Measurements from ENCODE around the gene H2AZ1.
A peak's percentile ranks its signal among the peaks of the same experiment; 100 is the strongest.
"Not testable (repeated sequence)": the region's sequence is repeated elsewhere in the genome, so short reads cannot be mapped to it uniquely, and the experiment has no call there.

The H2AZ1 gene

GRCh38 chr4:99960648-99961047 lies 10.6 kb upstream of the H2AZ1 start:
- DNase-seq (ENCODE audit: low read depth): no peak
- H3K4me3 ChIP-seq (ENCODE audit: low read length): no peak overlapping the region
- TF ChIP-seq, protein P1, sequence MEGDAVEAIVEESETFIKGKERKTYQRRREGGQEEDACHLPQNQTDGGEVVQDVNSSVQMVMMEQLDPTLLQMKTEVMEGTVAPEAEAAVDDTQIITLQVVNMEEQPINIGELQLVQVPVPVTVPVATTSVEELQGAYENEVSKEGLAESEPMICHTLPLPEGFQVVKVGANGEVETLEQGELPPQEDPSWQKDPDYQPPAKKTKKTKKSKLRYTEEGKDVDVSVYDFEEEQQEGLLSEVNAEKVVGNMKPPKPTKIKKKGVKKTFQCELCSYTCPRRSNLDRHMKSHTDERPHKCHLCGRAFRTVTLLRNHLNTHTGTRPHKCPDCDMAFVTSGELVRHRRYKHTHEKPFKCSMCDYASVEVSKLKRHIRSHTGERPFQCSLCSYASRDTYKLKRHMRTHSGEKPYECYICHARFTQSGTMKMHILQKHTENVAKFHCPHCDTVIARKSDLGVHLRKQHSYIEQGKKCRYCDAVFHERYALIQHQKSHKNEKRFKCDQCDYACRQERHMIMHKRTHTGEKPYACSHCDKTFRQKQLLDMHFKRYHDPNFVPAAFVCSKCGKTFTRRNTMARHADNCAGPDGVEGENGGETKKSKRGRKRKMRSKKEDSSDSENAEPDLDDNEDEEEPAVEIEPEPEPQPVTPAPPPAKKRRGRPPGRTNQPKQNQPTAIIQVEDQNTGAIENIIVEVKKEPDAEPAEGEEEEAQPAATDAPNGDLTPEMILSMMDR (conservative IDR thresholded peaks at IDR 0.05; ENCODE audit: low read depth, low read length): no peak

- not testable (repeated sequence) for DNase-seq (ENCODE audit: low read depth); H3K4me3 ChIP-seq (ENCODE audit: low read length)
Observed at GRCh38 chr4:99958207-99958606, 8.1 kb upstream of the H2AZ1 start.

DNA sequence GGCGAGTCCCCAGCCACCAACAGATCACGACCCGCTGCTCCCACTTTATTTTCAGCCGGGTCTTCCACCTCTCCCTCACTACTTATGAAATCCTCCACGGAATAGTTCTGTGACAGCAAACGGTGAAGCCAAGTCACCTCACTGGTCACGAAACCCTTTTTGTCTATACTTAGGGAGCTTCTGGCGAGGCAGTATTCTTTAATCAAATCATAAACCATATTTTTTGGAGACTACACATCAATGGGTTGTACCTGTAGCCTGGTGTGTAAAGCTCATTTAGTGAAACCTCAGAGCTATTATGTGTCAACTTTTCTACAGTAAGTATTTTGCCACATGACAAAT lies 809 bp upstream of the H2AZ1 start:
- TF ChIP-seq, protein P1 (conservative IDR thresholded peaks at IDR 0.05; ENCODE audit: low read depth, low read length): no peak
- H3K4me3 ChIP-seq (ENCODE audit: low read length): peak overlapping the region; percentile 86
- no peak for DNase-seq (ENCODE audit: low read depth)

- peak overlapping the region; percentile 69 for H3K4me3 ChIP-seq (ENCODE audit: low read length)
- TF ChIP-seq, protein P1 (conservative IDR thresholded peaks at IDR 0.05; ENCODE audit: low read depth, low read length): peak; percentile 92
- peak; percentile 86 for DNase-seq (ENCODE audit: low read depth)
Observed at GRCh38 chr4:99949034-99949998, 759 bp downstream of the H2AZ1 start.

GRCh38 chr4:99947608-99948007 lies 2.5 kb downstream of the H2AZ1 start:
- TF ChIP-seq, protein P1 (conservative IDR thresholded peaks at IDR 0.05; ENCODE audit: low read depth, low read length): no peak
- peak overlapping the region; percentile 0 for H3K4me3 ChIP-seq (ENCODE audit: low read length)
- DNase-seq (ENCODE audit: low read depth): no peak

DNA sequence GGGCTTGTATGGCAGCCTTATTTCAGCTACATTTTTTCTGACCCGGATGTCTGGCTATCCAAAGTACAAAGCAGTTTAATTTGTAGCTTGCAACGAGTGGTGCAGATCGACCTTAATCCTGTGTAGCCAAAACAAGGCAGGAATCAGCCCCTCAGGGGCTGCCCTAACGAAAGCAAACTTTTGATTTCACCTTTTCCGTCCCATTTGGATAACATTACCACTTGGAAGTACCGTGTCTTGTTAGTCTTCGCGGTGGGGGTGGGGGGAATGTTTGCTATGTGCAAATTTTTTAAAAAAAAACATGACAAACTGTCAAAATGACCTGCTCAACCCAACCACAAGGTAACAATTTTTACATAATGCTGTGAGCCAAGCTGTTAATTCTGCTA lies 2.9 kb downstream of the H2AZ1 start:
- DNase-seq (ENCODE audit: low read depth): no peak
- peak overlapping the region; percentile 79 for H3K4me3 ChIP-seq (ENCODE audit: low read length)
- TF ChIP-seq, protein P1 (conservative IDR thresholded peaks at IDR 0.05; ENCODE audit: low read depth, low read length): no peak

DNA sequence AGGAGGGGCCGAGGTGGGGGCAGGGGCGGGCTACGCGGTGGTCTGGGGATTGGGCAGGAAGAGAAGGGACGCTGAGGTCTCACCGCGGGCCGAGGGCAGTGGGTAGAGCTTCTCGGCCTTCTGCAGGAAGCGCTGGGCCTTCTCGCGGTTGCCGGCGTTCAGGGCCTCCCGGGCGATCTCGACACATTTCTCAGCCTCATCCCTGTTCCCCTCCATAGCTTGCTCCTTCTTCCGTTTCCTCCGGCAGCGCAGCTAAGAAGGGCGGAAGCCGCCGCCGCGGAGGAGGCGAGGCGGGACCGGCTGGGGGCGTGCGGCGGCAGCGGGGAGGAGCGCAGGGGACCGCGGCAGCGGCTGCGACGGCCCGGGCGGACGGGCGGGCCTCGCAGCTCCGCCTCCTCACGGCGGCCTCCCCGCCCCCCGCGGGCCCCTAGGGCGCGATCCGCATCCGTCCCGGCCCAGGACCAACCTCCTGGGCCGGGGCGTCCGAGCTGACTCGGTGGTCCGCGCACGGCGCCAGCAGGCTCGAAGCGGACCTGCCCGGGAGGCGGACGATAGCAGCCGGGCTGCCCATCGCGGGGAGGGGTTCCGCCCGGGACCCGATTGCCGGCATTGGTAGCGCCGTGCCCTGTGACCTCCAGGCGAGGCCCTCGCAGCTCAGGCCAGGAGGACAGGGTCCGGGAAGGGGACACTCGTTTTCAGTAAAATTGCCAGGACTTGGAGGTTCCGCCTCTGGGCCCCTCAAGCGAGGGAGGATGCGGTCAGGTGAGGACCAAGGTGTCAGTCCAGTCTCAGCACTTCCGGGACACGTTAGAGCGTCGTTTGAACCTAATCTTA lies 3.5 kb downstream of the H2AZ1 start, which contains the start of gene DNAJB14:
DNAJB14 (minus strand) TSS at position 263 of the 834 bp plus-strand sequence; CDS start at position 216, 47 bp downstream.
- TF ChIP-seq, protein P1 (conservative IDR thresholded peaks at IDR 0.05; ENCODE audit: low read depth, low read length): no peak
- no peak for DNase-seq (ENCODE audit: low read depth)

More for the DNA sequence above, 3.5 kb downstream of the H2AZ1 start, which contains the start of gene DNAJB14:
- H3K4me3 ChIP-seq (ENCODE audit: low read length): peak within 1 kb of the TSS; percentile 79
